ENCODE data around the gene ITPR1. TPM values are rescaled to one million over a fixed set of nuclear protein-coding genes. Genes with fewer than 3 reads are reported as not detected.

Gene ITPR1
- total and polyA plus RNA-seq, 4 donors: 3.7 to 39.4 (median 8.2) TPM

DNA sequence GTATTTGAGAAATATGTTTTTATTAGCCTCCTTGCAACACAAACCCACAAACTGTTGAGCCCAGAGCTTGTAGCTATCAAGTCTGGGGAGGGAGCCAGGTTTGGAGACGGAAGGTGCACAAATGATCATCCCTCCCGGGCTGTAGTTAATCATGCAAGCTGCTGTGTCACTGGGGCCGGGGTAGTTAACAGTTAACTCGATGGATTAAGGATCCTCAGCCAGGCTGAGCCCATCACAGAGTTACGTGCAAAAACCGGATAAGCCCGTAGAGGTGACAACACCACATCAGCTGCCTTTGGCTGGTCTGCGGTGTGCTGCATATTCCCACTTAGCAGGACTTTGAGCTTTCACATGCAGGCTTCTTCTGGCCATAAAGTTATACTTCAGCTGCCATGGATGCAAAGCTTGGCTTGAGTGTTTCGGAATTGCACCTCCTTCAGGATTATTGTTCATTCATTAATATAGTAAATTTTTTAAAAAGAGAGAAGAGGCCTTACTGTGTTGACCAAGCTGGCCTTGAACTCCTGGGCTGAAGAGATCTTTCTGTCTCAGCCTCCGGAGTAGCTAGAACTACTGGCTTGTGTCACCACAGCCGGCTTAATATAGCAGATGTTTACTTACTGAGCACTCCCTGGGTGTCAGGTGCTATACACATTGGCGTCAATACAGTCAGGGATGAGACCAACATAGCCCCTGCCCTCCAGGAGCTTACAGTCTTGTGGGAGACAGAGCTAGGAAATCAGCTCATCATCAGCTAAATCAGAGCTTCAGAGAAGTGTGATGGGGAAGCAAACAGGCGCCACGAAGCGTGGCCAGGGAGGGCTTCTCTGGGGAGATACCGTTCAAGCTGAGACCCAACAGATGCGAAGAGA, 259.3 kb downstream of the ITPR1 start:
- H3K9me3 ChIP-seq (ENCODE audit: control insufficient read depth in 4 of 4, low read length in 3 of 4): no peaks in the 10 kb centered on the region
- H3K4me3 ChIP-seq (ENCODE audit: low read depth in 1 of 3, low read length in 3 of 3): no peak overlapping the region
- H3K9ac ChIP-seq (ENCODE audit: low read depth in 1 of 2, low read length in 2 of 2): peak overlapping the region in 1 of 2 donors; percentile 17
- peak; percentile 40 for DNase-seq (ENCODE audit: low spot score)
- TF ChIP-seq SP1 (IDR thresholded peaks at IDR 0.05): peak; percentile 82
- peak in 1 of 2 donors; percentile 46 for TF ChIP-seq JUND (IDR thresholded peaks at IDR 0.05)
- TF ChIP-seq RXRA (IDR thresholded peaks at IDR 0.05): peak in 1 of 2 donors; percentile 66
- TF ChIP-seq, protein P1, sequence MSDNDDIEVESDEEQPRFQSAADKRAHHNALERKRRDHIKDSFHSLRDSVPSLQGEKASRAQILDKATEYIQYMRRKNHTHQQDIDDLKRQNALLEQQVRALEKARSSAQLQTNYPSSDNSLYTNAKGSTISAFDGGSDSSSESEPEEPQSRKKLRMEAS (IDR thresholded peaks at IDR 0.05): no peak
- TF ChIP-seq RAD21 (IDR thresholded peaks at IDR 0.05): peak in 1 of 2 donors; percentile 20
- TF ChIP-seq HNF4A (conservative IDR thresholded peaks at IDR 0.05): peak; percentile 71 to 73
- no peak for TF ChIP-seq FOXA2 (IDR thresholded peaks at IDR 0.05)
- peak; percentile 27 for TF ChIP-seq HNF4G (IDR thresholded peaks at IDR 0.05)
- TF ChIP-seq CTCF (IDR thresholded peaks at IDR 0.05; ENCODE audit: low read depth, low read length, missing input control): no peak
- no peaks in the 10 kb centered on the region for H3K36me3 ChIP-seq (ENCODE audit: control insufficient read depth in 4 of 4, insufficient read depth in 3 of 4, low read depth in 1 of 4, low read length in 3 of 4)
- 65% methylated on average over 17 of the region's 17 CpGs for WGBS
- H3K27me3 ChIP-seq (ENCODE audit: control insufficient read depth in 4 of 4, insufficient read depth in 4 of 4, low read length in 3 of 4): no peaks in the 10 kb centered on the region
- H3K4me1 ChIP-seq (ENCODE audit: control insufficient read depth in 4 of 4, insufficient read depth in 4 of 4, low read length in 3 of 4): peaks cover 13 to 33% (median 16%) of the 10 kb centered on the region in 4 donors
- peak overlapping the region; percentile 56 to 67 for H3K27ac ChIP-seq (ENCODE audit: low read depth in 1 of 2, low read length in 2 of 2)

GRCh38 chr3:4753073-4753691, 260.0 kb downstream of the ITPR1 start:
- no peak overlapping the region for H3K27ac ChIP-seq (ENCODE audit: low read depth in 1 of 2, low read length in 2 of 2)

More at GRCh38 chr3:4753073-4753691, 260.0 kb downstream of the ITPR1 start:
- Histone ChIP-seq H3K27me3 (ENCODE audit: control insufficient read depth in 4 of 4, insufficient read depth in 4 of 4, low read length in 3 of 4) (no peaks in the 10 kb centered on the region), H3K36me3 (ENCODE audit: control insufficient read depth in 4 of 4, insufficient read depth in 3 of 4, low read depth in 1 of 4, low read length in 3 of 4) (no peaks in the 10 kb centered on the region), H3K9me3 (ENCODE audit: control insufficient read depth in 4 of 4, low read length in 3 of 4) (no peaks in the 10 kb centered on the region), H3K9ac (ENCODE audit: low read depth in 1 of 2, low read length in 2 of 2) (no peak overlapping the region), H3K4me3 (ENCODE audit: low read depth in 1 of 3, low read length in 3 of 3) (no peak overlapping the region), H3K4me1 (ENCODE audit: control insufficient read depth in 4 of 4, insufficient read depth in 4 of 4, low read length in 3 of 4) (peaks cover 13 to 33% (median 16%) of the 10 kb centered on the region in 4 donors)
- 98% methylated on average over 15 of the region's 15 CpGs for WGBS
- no peak for TF ChIP-seq ZBTB33 (IDR thresholded peaks at IDR 0.05)
- TF ChIP-seq HNF4G (IDR thresholded peaks at IDR 0.05): no peak
- TF ChIP-seq SP1 (IDR thresholded peaks at IDR 0.05): no peak
- no peak for TF ChIP-seq EGR1 (IDR thresholded peaks at IDR 0.05; ENCODE audit: low read depth in 2 of 2)
- TF ChIP-seq GABPA (IDR thresholded peaks at IDR 0.05 in 1 of 2, conservative IDR thresholded peaks at IDR 0.05 in 1 of 2): no peak
- TF ChIP-seq, protein P1 (IDR thresholded peaks at IDR 0.05): no peak
- no peak for TF ChIP-seq RXRA (IDR thresholded peaks at IDR 0.05)
- no peak for TF ChIP-seq YY1 (IDR thresholded peaks at IDR 0.05)
- TF ChIP-seq JUND (IDR thresholded peaks at IDR 0.05): no peak
- no peak for TF ChIP-seq NR2F2 (IDR thresholded peaks at IDR 0.05)
- TF ChIP-seq, protein P2, sequence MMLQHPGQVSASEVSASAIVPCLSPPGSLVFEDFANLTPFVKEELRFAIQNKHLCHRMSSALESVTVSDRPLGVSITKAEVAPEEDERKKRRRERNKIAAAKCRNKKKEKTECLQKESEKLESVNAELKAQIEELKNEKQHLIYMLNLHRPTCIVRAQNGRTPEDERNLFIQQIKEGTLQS (IDR thresholded peaks at IDR 0.05): no peak
- TF ChIP-seq RAD21 (IDR thresholded peaks at IDR 0.05): no peak
- TF ChIP-seq REST (IDR thresholded peaks at IDR 0.05): no peak
- TF ChIP-seq FOXA1 (IDR thresholded peaks at IDR 0.05): no peak
- TF ChIP-seq CTCF (IDR thresholded peaks at IDR 0.05; ENCODE audit: low read depth, low read length, missing input control): no peak
- TF ChIP-seq FOXA2 (IDR thresholded peaks at IDR 0.05): no peak
- TF ChIP-seq HNF4A (conservative IDR thresholded peaks at IDR 0.05): no peak
- no peak for DNase-seq (ENCODE audit: low spot score)
